ENCODE measurements around the gene TAF9. TPM values are rescaled to one million over a fixed set of nuclear protein-coding genes. Genes with fewer than 3 reads are reported as not detected.
A peak's percentile ranks its signal among the peaks of the same experiment; 100 is the strongest.

Gene TAF9
- total RNA-seq, result 31.7 TPM
- long read RNA-seq, transcript TAF9-201 (3 exons, 1,283 nt), result major isoform, 21 of 25 reads
- long read RNA-seq, partial matches to known transcripts, result 0 of 25 reads
- long read RNA-seq, other reads (novel, unspliced or antisense), result 2 of 25 reads

DNA sequence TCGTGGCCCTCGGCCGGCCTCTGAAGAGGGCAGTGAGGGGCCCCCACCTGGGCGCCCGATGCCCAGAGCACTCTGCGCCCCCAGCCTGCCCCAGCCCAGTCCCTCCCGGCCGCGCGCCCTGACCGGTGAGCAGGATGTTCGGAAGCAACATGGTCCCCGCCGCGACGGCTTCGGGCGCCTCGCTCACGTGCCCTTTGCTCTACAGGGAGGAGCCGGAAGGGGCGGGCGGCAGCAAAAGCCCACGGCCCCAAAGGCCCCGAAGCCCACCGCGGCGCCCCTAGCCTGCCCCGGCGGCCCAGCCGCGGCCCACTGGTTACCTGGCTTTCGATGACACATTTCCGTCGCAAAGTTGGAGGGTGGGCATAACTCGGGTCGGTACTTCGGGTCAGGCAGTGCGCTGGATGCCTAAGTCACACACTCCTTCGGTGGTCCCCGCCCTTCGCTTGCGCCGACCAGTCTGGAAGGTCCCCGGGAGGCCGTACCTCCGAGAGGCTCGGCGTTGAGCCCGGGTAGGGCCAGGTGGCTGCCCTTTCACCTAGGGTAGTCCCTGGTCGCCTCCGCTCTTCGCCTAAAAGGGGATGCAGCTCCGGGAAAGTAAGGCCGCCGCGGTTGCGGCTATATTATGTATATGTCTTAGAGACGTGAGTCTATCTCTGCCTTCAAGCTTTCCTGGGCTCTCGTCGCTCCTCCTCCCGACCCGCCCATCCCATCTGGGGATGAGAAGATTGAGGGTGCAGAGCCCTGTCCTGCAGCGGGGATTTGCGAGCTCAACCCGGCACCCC lies at the start of gene TAF9, which contains the start of the genes AK6 and RAD17:
Gene TAF9 (minus strand): TSS at position 181 of the 782 bp plus-strand sequence. CDS start 3,783 bp downstream, outside the sequence.
Gene AK6 (minus strand): TSS at position 181 of the 782 bp plus-strand sequence. CDS start 30 bp downstream, at position 151.
Gene RAD17 (plus strand): TSS at position 479 of the 782 bp plus-strand sequence. CDS start 2,391 bp downstream, outside the sequence.
- DNase-seq (peak; percentile 97), ATAC-seq (peak; percentile 99)
- H3K9me3 ChIP-seq, result no peaks in the 10 kb centered on the region
- no peaks in the 10 kb centered on the region for H3K27me3 ChIP-seq
- no peak for TF ChIP-seq CTCF (IDR thresholded peaks at IDR 0.05)
- peaks cover 34% of the 10 kb centered on the region for H3K36me3 ChIP-seq
- H3K27ac ChIP-seq, result peak within 1 kb of the TSS; percentile 99
- peaks cover 19% of the 10 kb centered on the region for H3K4me1 ChIP-seq
- peak within 1 kb of the TSS; percentile 78 for H3K4me3 ChIP-seq
- intact Hi-C loops (cut with DNase I), result no loop called here

DNA sequence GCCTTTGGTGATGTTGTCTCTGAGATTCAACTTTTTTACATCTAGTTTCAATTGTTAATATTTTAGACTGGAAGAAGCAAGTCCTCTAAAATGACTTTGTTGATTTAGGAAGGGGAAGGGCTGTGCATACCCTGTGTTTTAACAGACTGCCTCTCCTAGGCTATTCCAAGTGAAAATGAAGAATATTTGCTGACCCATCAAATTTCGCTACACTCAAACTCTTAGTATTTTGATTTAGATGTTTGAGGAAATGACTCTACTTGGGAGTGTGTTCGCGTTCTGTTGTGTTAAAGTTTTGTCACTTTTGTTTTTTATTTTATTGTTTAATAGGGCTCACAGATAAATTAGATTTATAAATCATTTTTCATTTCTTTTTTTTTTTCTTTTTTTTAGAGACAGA lies 49.2 kb upstream of the TAF9 start:
- Histone ChIP-seq H3K9me3 (no peaks in the 10 kb centered on the region), H3K36me3 (peaks cover 16% of the 10 kb centered on the region), H3K27me3 (no peaks in the 10 kb centered on the region), H3K27ac (no peak overlapping the region), H3K4me3 (no peak overlapping the region), H3K4me1 (no peaks in the 10 kb centered on the region)
- intact Hi-C loops (cut with DNase I), result no loop called here
- no peak for TF ChIP-seq CTCF (IDR thresholded peaks at IDR 0.05)
- DNase-seq, result no peak
- ATAC-seq, result no peak

- Histone ChIP-seq H3K4me3 (peak overlapping the region; percentile 66), H3K27me3 (no peaks in the 10 kb centered on the region), H3K27ac (peak overlapping the region; percentile 83), H3K36me3 (peaks cover 24% of the 10 kb centered on the region), H3K4me1 (no peaks in the 10 kb centered on the region), H3K9me3 (no peaks in the 10 kb centered on the region)
- intact Hi-C loops (cut with DNase I), result no loop called here
- TF ChIP-seq CTCF (IDR thresholded peaks at IDR 0.05), result no peak
- DNase-seq (no peak), ATAC-seq (no peak)
Observed at GRCh38 chr5:69416699-69417098, 47.4 kb upstream of the TAF9 start.

GRCh38 chr5:69416180-69416579 lies 46.9 kb upstream of the TAF9 start:
- no peaks in the 10 kb centered on the region for H3K9me3 ChIP-seq
- intact Hi-C loops (cut with DNase I), result no loop called here
- DNase-seq, result no peak
- H3K4me1 ChIP-seq, result no peaks in the 10 kb centered on the region
- no peak for ATAC-seq
- peak overlapping the region; percentile 83 for H3K27ac ChIP-seq
- H3K4me3 ChIP-seq, result peak overlapping the region; percentile 66
- peaks cover 29% of the 10 kb centered on the region for H3K36me3 ChIP-seq
- no peaks in the 10 kb centered on the region for H3K27me3 ChIP-seq
- TF ChIP-seq CTCF (IDR thresholded peaks at IDR 0.05), result no peak

DNA sequence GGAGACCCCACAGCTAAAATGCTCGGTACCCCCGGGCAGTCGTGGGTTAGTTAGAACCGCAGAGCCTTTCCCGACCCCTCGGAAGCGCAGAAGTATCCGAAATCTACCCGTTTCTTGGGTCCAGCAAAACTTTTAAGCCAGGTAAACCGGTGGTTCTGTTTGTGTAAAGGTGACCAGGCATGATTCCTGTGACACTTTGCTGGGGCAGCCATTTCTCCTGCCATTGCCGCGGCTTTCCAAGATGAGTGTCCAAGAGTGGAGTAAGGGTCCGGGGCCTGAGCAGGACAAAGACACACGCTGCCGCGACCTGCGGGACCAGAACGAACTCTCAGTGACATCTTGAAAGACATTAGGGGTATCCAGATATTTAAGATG lies 46.3 kb upstream of the TAF9 start:
- intact Hi-C loops (cut with DNase I), result no loop called here
- peak; percentile 12 for ATAC-seq
- H3K27me3 ChIP-seq, result no peaks in the 10 kb centered on the region
- H3K27ac ChIP-seq, result peak overlapping the region; percentile 83
- H3K9me3 ChIP-seq, result no peaks in the 10 kb centered on the region
- peak overlapping the region; percentile 66 for H3K4me3 ChIP-seq
- H3K36me3 ChIP-seq, result peaks cover 32% of the 10 kb centered on the region
- DNase-seq, result peak; percentile 67
- no peak for TF ChIP-seq CTCF (IDR thresholded peaks at IDR 0.05)
- H3K4me1 ChIP-seq, result no peaks in the 10 kb centered on the region
